Stomach (tissue), 9 donors: ENCODE data around the gene STIP1. TPM values are rescaled to one million over a fixed set of nuclear protein-coding genes. Genes with fewer than 3 reads are reported as not detected.

Experiments
- DNase-seq, 2 donors: peaks; one replicate each; pipeline versions ENCODE4 v3.0.0 to v3.0.0-alpha.2; 2013 to 2019
- H3K27ac ChIP-seq, 5 donors: fragments of 200-600 bp in 4 of 5; sonication (generic) in 4 of 5; one replicate each; pipeline ENCODE4 v1.5.1; 2013 to 2019; ENCODE audit warnings: mild to moderate bottlenecking in 1 of 5, moderate library complexity in 1 of 5
- H3K27me3 ChIP-seq, 3 donors: fragments of 200-600 bp; sonication (generic); one replicate each; pipeline ENCODE4 v1.5.1; 2017 to 2019; ENCODE audit warnings: mixed run types in 1 of 3
- H3K36me3 ChIP-seq, 4 donors: fragments of 200-600 bp; sonication (generic); 1 replicate in 3 of 4; 2 replicates in 1 of 4; pipeline ENCODE4 v1.5.1; 2016 to 2019
- H3K4me1 ChIP-seq, 4 donors: fragments of 200-600 bp; sonication (generic); one replicate each; pipeline ENCODE4 v1.5.1; 2016 to 2019
- H3K4me3 ChIP-seq, 4 donors: fragments of 200-600 bp; sonication (generic) in 3 of 4; one replicate each; pipeline ENCODE4 v1.5.1; 2016 to 2019; ENCODE audit warnings: mild to moderate bottlenecking in 1 of 4
- H3K9me3 ChIP-seq, 4 donors: fragments of 200-600 bp; sonication (generic); one replicate each; pipeline ENCODE4 v1.5.1; 2016 to 2019
- CTCF ChIP-seq, 7 experiments: fragments of 450-650 bp in 4 of 7; fragments of 200-600 bp in 3 of 7; sonication (generic) in 3 of 7; IDR thresholded peaks; one replicate each; pipeline ENCODE4 v1.5.1; 2016 to 2019; ENCODE audit warnings: antibody characterized with exemption in 7 of 7, control low read depth in 2 of 7, mild to moderate bottlenecking in 1 of 7
- EP300 ChIP-seq: sonication (generic); formaldehyde crosslinking; IDR thresholded peaks from one replicate; pipeline ENCODE4 v1.6.1; 2017; ENCODE audit warnings: antibody characterized with exemption
- POLR2A ChIP-seq, 4 donors: fragments of 450-650 bp; IDR thresholded peaks; one replicate each; pipeline ENCODE4 v1.6.1; 2016; ENCODE audit warnings: antibody characterized with exemption in 4 of 4, control low read depth in 2 of 4, mild to moderate bottlenecking in 1 of 4, moderate library complexity in 1 of 4
- POLR2AphosphoS5 ChIP-seq, 3 donors: sonication (generic); formaldehyde crosslinking; IDR thresholded peaks; one replicate each; pipeline ENCODE4 v1.6.1; 2016; ENCODE audit warnings: antibody characterized with exemption in 3 of 3
- WGBS, 5 donors: extraction: QIAGEN DNeasy Blood & Tissue Kit in 3 of 5; methylation state at CpG; one replicate each; pipeline versions ENCODE4 v1.1.5 to v1.1.7; 2013 to 2018; 5-methylcytosine and 5-hydroxymethylcytosine counted together
- intact Hi-C: fragments of 100-400 bp; cut with DNase I; formaldehyde crosslinking; loops from one replicate; pipeline ENCODE4 v1.15.1; 2023; ENCODE audit warnings: low total_unique reads
- polyA plus RNA-seq, 3 donors: library from polyadenylated mRNA; stranded (reverse); fragments of 200-250 nt; gene quantifications; one replicate each; pipeline ENCODE4 v1.2.3, GENCODE V29; 2013
- total RNA-seq, 5 donors: library from RNA; depleted of rRNA; stranded (reverse); fragments of >200 nt; gene quantifications; one replicate each; pipeline versions ENCODE4 v1.1.0 to v1.2.3, GENCODE V29; 2014 to 2016
- donor health status: healthy with polysubstance abuse.
- donor health status: Bipolar disorder and iron deficiency.
- donor health status: healthy.

Gene STIP1
- total and polyA plus RNA-seq, 8 donors: 27.4 to 259 (median 54.7) TPM

- Histone ChIP-seq H3K4me1 (peaks cover 27 to 38% (median 33%) of the 10 kb centered on the region in 4 donors), H3K4me3 (no peak overlapping the region), H3K27ac (no peak overlapping the region), H3K9me3 (no peaks in the 10 kb centered on the region), H3K36me3 (no peaks in the 10 kb centered on the region), H3K27me3 (no peaks in the 10 kb centered on the region)
- whole genome bisulfite sequencing, 5 donors: 94 to 97% (median 95%) methylated on average over 12 of the region's 12 CpGs
- no peak for DNase-seq
- intact Hi-C loops: no loop called here
- no peak for TF ChIP-seq POLR2AphosphoS5 (IDR thresholded peaks at IDR 0.05)
- no peak for TF ChIP-seq POLR2A (IDR thresholded peaks at IDR 0.05)
- no peak for TF ChIP-seq EP300
- TF ChIP-seq CTCF (IDR thresholded peaks at IDR 0.05): no peak
Observed at GRCh38 chr11:64178951-64179639, 6.9 kb upstream of the STIP1 start.

DNA sequence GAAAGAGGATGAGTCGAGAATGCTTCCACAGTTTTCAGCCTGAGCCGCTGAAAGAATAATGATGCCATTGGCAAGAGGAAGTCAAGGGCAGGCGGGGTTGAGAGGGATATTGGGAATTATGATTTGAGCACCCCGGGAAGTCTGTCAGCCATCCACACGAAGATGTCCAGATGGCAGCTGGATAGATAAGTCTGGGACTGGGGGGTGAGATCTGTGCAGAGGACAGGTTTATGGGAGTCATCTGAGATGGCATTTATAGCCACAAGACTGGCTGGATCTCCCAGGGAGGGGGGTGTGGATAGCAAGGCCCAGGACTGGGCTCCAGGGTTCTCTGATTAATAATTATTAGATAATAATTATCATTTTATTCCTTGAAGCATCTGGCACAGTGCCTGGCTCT is 5.1 kb upstream of the STIP1 start:
- Histone ChIP-seq H3K4me3 (no peak overlapping the region), H3K4me1 (peaks cover 38 to 48% (median 43%) of the 10 kb centered on the region in 4 donors), H3K36me3 (no peaks in the 10 kb centered on the region), H3K9me3 (no peaks in the 10 kb centered on the region), H3K27ac (peak overlapping the region in 4 of 5 donors; percentile 68 to 85 (median 76)), H3K27me3 (no peaks in the 10 kb centered on the region)
- intact Hi-C loops: no loop called here
- TF ChIP-seq POLR2AphosphoS5 (IDR thresholded peaks at IDR 0.05): no peak
- TF ChIP-seq CTCF (IDR thresholded peaks at IDR 0.05): no peak
- TF ChIP-seq POLR2A (IDR thresholded peaks at IDR 0.05): no peak
- no peak for TF ChIP-seq EP300
- WGBS, 5 donors: 64 to 73% (median 71%) methylated on average over 5 of the region's 5 CpGs
- no peak for DNase-seq

- no peak overlapping the region for H3K4me3 ChIP-seq
- H3K27ac ChIP-seq: peak overlapping the region; percentile 65 to 85 (median 72)
Observed at GRCh38 chr11:64181506-64182411, 4.2 kb upstream of the STIP1 start.

More at GRCh38 chr11:64181506-64182411, 4.2 kb upstream of the STIP1 start:
- Histone ChIP-seq H3K36me3 (no peaks in the 10 kb centered on the region), H3K9me3 (no peaks in the 10 kb centered on the region), H3K27me3 (no peaks in the 10 kb centered on the region), H3K4me1 (peaks cover 38 to 48% (median 45%) of the 10 kb centered on the region in 4 donors)
- DNase-seq: peak; percentile 93 to 97
- 33 to 43% (median 38%) methylated on average over 15 to 17 of the region's 17 CpGs for WGBS, 5 donors
- intact Hi-C loops: no loop called here
- TF ChIP-seq CTCF (IDR thresholded peaks at IDR 0.05) (no peak), POLR2AphosphoS5 (IDR thresholded peaks at IDR 0.05) (peak; percentile 97 to 99 (median 98)), EP300 (no peak), POLR2A (IDR thresholded peaks at IDR 0.05) (peak in 2 of 4 donors; percentile 13 to 64)
